OCI-LY1 (cell line): ENCODE results near the gene CDKL4.
A peak's percentile ranks its signal among the peaks of the same experiment; 100 is the strongest.
"Not testable (repeated sequence)": the region's sequence is repeated elsewhere in the genome, so short reads cannot be mapped to it uniquely, and the experiment has no call there.

Experiments
- H2AFZ ChIP-seq: fragments of 200-600 bp; sonication (generic), shearing (Covaris generic); 2 replicates; pipeline ENCODE4 v1.6.0; 2014; ENCODE audit warnings: antibody characterized with exemption, mild to moderate bottlenecking, low read length
- H3F3A ChIP-seq: fragments of 200-600 bp; sonication (generic), shearing (Covaris generic); 2 replicates; pipeline ENCODE4 v1.6.0; 2014; ENCODE audit warnings: mild to moderate bottlenecking, antibody characterized with exemption, low read length, moderate library complexity; ENCODE audit not compliant: insufficient read depth
- H3K27ac ChIP-seq: fragments of 200-600 bp; sonication (generic); 2 replicates; pipeline ENCODE4 v1.5.1; 2014; ENCODE audit warnings: low read length, mixed run types, mild to moderate bottlenecking, low read depth; ENCODE audit not compliant: poor library complexity, severe bottlenecking
- H3K27me3 ChIP-seq: fragments of 200-600 bp; sonication (generic); 2 replicates; pipeline ENCODE4 v1.6.0; 2014; ENCODE audit warnings: antibody characterized with exemption, mild to moderate bottlenecking, low read length, moderate library complexity; ENCODE audit not compliant: insufficient read depth
- H3K36me3 ChIP-seq: fragments of 200-600 bp; sonication (generic); 2 replicates; pipeline ENCODE4 v1.6.1; 2014; ENCODE audit warnings: mild to moderate bottlenecking, antibody characterized with exemption, low read length, moderate library complexity, mixed read lengths; ENCODE audit not compliant: insufficient read depth
- H3K4me1 ChIP-seq: fragments of 200-600 bp; sonication (generic); 2 replicates; pipeline ENCODE4 v1.5.1; 2014; ENCODE audit warnings: mild to moderate bottlenecking, low read length, moderate library complexity; ENCODE audit not compliant: insufficient read depth, severe bottlenecking
- H3K4me2 ChIP-seq: fragments of 200-600 bp; sonication (generic), shearing (Covaris generic); 2 replicates; pipeline ENCODE4 v1.6.1; 2014; ENCODE audit warnings: low read length
- H3K4me3 ChIP-seq: fragments of 200-600 bp; sonication (generic); 2 replicates; pipeline ENCODE4 v1.5.1; 2014; ENCODE audit warnings: low read length, low read depth, mild to moderate bottlenecking, mixed read lengths; ENCODE audit not compliant: poor library complexity, severe bottlenecking
- H3K79me2 ChIP-seq: fragments of 200-600 bp; shearing (Covaris generic); 2 replicates; pipeline ENCODE4 v1.6.1; 2016; ENCODE audit warnings: mixed run types, low read length, mixed read lengths; ENCODE audit not compliant: insufficient read depth
- H3K9ac ChIP-seq: fragments of 200-600 bp; sonication (generic), shearing (Covaris generic); 2 replicates; pipeline ENCODE4 v1.6.1; 2014; ENCODE audit warnings: mild to moderate bottlenecking, low read length, mixed read lengths
- H3K9me2 ChIP-seq: fragments of 200-600 bp; sonication (generic), shearing (Covaris generic); 2 replicates; pipeline ENCODE4 v1.6.1; 2014; ENCODE audit warnings: low read depth, mild to moderate bottlenecking, low read length, mixed read lengths
- H3K9me3 ChIP-seq: fragments of 200-600 bp; shearing (Covaris generic); 2 replicates; pipeline ENCODE4 v1.6.1; 2014; ENCODE audit warnings: low read length, mixed read lengths
- H4K20me1 ChIP-seq: fragments of 200-600 bp; sonication (generic), shearing (Covaris generic); 2 replicates; pipeline ENCODE4 v1.6.0; 2016; ENCODE audit warnings: mild to moderate bottlenecking, low read length; ENCODE audit not compliant: insufficient read depth
- EZH2 ChIP-seq: fragments of 200-600 bp; sonication (generic), shearing (Covaris generic); IDR thresholded peaks from 2 replicates; pipeline ENCODE4 v1.8.0; 2017; ENCODE audit warnings: borderline replicate concordance, mixed run types, mild to moderate bottlenecking, antibody characterized with exemption, low read length, moderate library complexity, mixed read lengths
- TF ChIP-seq, protein P1 (sequence below): fragments of 200-600 bp; sonication (generic), shearing (Covaris generic); IDR thresholded peaks from 2 replicates; pipeline ENCODE4 v1.5.1; 2017; ENCODE audit warnings: mild to moderate bottlenecking, antibody characterized with exemption, low read length, moderate library complexity, mixed read lengths

The CDKL4 gene

GRCh38 chr2:39140322-39140847, 103.4 kb downstream of the CDKL4 start:
- H3K4me1 ChIP-seq, result peaks cover 27% of the 10 kb centered on the region
- H2AFZ ChIP-seq, result no peak overlapping the region
- H3K79me2 ChIP-seq, result no peaks in the 10 kb centered on the region
- H3K27ac ChIP-seq, result no peak overlapping the region
- H3K4me3 ChIP-seq, result peak overlapping the region; percentile 16
- H3K9me3 ChIP-seq, result no peaks in the 10 kb centered on the region
- H4K20me1 ChIP-seq, result no peaks in the 10 kb centered on the region
- no peaks in the 10 kb centered on the region for H3F3A ChIP-seq
- no peak overlapping the region for H3K9ac ChIP-seq
- no peak overlapping the region for H3K4me2 ChIP-seq
- H3K27me3 ChIP-seq, result no peaks in the 10 kb centered on the region
- TF ChIP-seq, protein P1, sequence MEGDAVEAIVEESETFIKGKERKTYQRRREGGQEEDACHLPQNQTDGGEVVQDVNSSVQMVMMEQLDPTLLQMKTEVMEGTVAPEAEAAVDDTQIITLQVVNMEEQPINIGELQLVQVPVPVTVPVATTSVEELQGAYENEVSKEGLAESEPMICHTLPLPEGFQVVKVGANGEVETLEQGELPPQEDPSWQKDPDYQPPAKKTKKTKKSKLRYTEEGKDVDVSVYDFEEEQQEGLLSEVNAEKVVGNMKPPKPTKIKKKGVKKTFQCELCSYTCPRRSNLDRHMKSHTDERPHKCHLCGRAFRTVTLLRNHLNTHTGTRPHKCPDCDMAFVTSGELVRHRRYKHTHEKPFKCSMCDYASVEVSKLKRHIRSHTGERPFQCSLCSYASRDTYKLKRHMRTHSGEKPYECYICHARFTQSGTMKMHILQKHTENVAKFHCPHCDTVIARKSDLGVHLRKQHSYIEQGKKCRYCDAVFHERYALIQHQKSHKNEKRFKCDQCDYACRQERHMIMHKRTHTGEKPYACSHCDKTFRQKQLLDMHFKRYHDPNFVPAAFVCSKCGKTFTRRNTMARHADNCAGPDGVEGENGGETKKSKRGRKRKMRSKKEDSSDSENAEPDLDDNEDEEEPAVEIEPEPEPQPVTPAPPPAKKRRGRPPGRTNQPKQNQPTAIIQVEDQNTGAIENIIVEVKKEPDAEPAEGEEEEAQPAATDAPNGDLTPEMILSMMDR, result no peak
- no peak for TF ChIP-seq EZH2
- H3K9me2 ChIP-seq, result no peaks in the 10 kb centered on the region
- no peaks in the 10 kb centered on the region for H3K36me3 ChIP-seq

- no peaks in the 10 kb centered on the region for H3F3A ChIP-seq
- H3K27me3 ChIP-seq, result no peaks in the 10 kb centered on the region
- H3K4me2 ChIP-seq, result no peak overlapping the region
- no peak overlapping the region for H3K27ac ChIP-seq
- no peak overlapping the region for H2AFZ ChIP-seq
- no peaks in the 10 kb centered on the region for H3K36me3 ChIP-seq
- H3K79me2 ChIP-seq, result no peaks in the 10 kb centered on the region
- no peaks in the 10 kb centered on the region for H3K9me2 ChIP-seq
- no peaks in the 10 kb centered on the region for H3K9me3 ChIP-seq
- TF ChIP-seq, protein P1, result no peak
- TF ChIP-seq EZH2, result no peak
- peaks cover 27% of the 10 kb centered on the region for H3K4me1 ChIP-seq
- no peak overlapping the region for H3K4me3 ChIP-seq
- H4K20me1 ChIP-seq, result no peaks in the 10 kb centered on the region
- no peak overlapping the region for H3K9ac ChIP-seq
These were observed 104.1 kb downstream of the CDKL4 start for GRCh38 chr2:39139511-39140237.

GRCh38 chr2:39138837-39139211, 104.9 kb downstream of the CDKL4 start:
- no peak for TF ChIP-seq EZH2
- TF ChIP-seq, protein P1, result no peak
- H3F3A ChIP-seq, result no peaks in the 10 kb centered on the region
- no peaks in the 10 kb centered on the region for H3K9me3 ChIP-seq
- no peak overlapping the region for H2AFZ ChIP-seq
- no peak overlapping the region for H3K27ac ChIP-seq
- no peak overlapping the region for H3K9ac ChIP-seq
- no peak overlapping the region for H3K4me2 ChIP-seq
- no peaks in the 10 kb centered on the region for H3K79me2 ChIP-seq
- no peaks in the 10 kb centered on the region for H3K27me3 ChIP-seq
- H3K4me3 ChIP-seq, result no peak overlapping the region
- H3K9me2 ChIP-seq, result no peaks in the 10 kb centered on the region
- H3K4me1 ChIP-seq, result peaks cover 27% of the 10 kb centered on the region
- H3K36me3 ChIP-seq, result no peaks in the 10 kb centered on the region
- no peaks in the 10 kb centered on the region for H4K20me1 ChIP-seq

DNA sequence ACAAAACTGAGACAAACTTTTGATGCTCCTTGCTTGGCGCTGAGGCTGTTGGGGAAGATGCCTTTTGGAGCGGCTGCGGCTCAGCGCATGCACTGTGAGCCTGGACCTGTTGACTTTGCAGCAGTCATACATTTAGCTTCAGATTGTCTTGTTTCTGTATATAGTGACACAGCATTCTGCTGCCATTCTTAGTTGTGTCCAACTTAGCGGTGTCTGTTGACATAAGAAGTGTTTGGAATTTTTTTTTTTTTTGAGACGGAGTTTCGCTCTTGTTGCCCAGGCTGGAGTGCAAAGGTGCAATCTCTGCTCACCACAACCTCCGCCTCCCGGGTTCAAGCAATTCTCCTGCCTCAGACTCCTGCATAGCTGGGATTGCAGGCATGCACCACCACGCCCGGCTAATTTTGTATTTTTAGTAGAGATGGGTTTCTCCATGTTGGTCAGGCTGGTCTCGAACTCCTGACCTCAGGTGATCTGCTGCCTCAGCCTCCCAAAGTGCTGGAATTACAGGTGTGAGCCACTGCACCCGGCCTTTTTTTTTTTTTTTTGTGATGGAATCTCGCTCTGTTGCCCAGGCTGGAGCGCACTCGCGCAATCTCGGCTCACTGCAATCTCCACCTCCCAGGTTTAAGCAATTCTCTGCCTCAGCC, 105.5 kb downstream of the CDKL4 start:
- peaks cover 27% of the 10 kb centered on the region for H3K4me1 ChIP-seq

More for the DNA sequence above, 105.5 kb downstream of the CDKL4 start:
- H3K27ac ChIP-seq, H3K9ac ChIP-seq, H3K36me3 ChIP-seq, H3K4me2 ChIP-seq, H2AFZ ChIP-seq, H3K4me3 ChIP-seq, H4K20me1 ChIP-seq, H3K27me3 ChIP-seq, H3F3A ChIP-seq, H3K9me2 ChIP-seq, H3K79me2 ChIP-seq, H3K9me3 ChIP-seq: not testable (repeated sequence)
